ENCODE measurements around the gene INHBC. TPM values are rescaled to one million over a fixed set of nuclear protein-coding genes. Genes with fewer than 3 reads are reported as not detected.
A peak's percentile ranks its signal among the peaks of the same experiment; 100 is the strongest.

Gene INHBC
- total RNA-seq, 1 experiment from 2014 or later: not detected

DNA sequence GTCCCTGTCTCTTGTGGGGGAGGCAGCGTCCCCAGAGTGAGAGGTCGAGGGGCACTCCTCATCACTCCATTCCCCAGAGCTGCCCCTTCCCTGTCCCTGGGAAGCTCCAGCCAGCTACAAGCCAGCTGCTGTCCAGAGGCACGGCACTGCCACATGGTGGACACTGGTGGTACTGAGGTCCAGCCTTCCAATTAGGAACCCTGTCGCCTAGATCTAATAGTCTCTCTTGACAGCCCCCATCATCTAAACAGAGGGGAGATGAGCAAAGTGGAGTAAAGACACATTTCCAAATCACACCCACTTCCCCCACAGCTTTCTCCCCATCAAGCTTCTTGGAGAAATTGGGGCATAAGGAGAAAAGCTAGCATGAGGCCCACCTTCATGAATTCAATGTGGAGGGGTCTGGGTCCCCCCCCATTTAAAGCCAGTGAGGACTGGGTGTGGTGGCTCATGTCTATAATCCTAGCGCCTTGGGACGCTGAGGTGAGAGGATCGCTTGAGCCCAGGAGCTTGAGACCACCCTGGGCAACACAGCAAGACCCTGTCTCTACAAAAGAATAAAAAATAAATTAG lies 18.4 kb downstream of the INHBC start:
- Histone ChIP-seq H3K4me1 (ENCODE audit: control insufficient read depth, insufficient read depth, low read length) (no peaks in the 10 kb centered on the region), H3K9me3 (ENCODE audit: control insufficient read depth, insufficient read depth, low read depth, low read length) (no peaks in the 10 kb centered on the region), H3K36me3 (ENCODE audit: control insufficient read depth, insufficient read depth, low read length) (no peaks in the 10 kb centered on the region), H3K4me3 (ENCODE audit: low read depth in 2 of 2, low read length in 2 of 2) (no peak overlapping the region), H3K27me3 (ENCODE audit: control insufficient read depth, insufficient read depth, low read length) (no peaks in the 10 kb centered on the region), H3K27ac (ENCODE audit: low read length) (no peak overlapping the region)
- no TSS peak for BruUV-seq (replicated peaks)
- TF ChIP-seq TCF7L2 (IDR thresholded peaks at IDR 0.05; ENCODE audit: low read depth, low read length) (no peak), CTCF (IDR thresholded peaks at IDR 0.05) (peak; percentile 96)
- TF ChIP-seq, protein P1, sequence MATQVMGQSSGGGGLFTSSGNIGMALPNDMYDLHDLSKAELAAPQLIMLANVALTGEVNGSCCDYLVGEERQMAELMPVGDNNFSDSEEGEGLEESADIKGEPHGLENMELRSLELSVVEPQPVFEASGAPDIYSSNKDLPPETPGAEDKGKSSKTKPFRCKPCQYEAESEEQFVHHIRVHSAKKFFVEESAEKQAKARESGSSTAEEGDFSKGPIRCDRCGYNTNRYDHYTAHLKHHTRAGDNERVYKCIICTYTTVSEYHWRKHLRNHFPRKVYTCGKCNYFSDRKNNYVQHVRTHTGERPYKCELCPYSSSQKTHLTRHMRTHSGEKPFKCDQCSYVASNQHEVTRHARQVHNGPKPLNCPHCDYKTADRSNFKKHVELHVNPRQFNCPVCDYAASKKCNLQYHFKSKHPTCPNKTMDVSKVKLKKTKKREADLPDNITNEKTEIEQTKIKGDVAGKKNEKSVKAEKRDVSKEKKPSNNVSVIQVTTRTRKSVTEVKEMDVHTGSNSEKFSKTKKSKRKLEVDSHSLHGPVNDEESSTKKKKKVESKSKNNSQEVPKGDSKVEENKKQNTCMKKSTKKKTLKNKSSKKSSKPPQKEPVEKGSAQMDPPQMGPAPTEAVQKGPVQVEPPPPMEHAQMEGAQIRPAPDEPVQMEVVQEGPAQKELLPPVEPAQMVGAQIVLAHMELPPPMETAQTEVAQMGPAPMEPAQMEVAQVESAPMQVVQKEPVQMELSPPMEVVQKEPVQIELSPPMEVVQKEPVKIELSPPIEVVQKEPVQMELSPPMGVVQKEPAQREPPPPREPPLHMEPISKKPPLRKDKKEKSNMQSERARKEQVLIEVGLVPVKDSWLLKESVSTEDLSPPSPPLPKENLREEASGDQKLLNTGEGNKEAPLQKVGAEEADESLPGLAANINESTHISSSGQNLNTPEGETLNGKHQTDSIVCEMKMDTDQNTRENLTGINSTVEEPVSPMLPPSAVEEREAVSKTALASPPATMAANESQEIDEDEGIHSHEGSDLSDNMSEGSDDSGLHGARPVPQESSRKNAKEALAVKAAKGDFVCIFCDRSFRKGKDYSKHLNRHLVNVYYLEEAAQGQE (IDR thresholded peaks at IDR 0.05; ENCODE audit: insufficient read depth in 1 of 2, low read depth in 2 of 2, low read length in 1 of 2): peak in 1 of 2 experiments; percentile 49; a peak in 1 of 4 replicates
- in situ Hi-C loops (cut with HindIII; ENCODE audit: low pct_unique_long_range_greater_than_20kb, low sequenced_read_pairs): no loop called here
- POLR2A ChIA-PET: interaction anchor here (0.6 kb wide), 1 partner anchor 193 kb away, joined by 3 read pairs; no protein-coding TSS in a partner anchor
- DNase-seq (ENCODE audit: low read depth, low spot score): no peak
- intact Hi-C loops (cut with micrococcal nuclease; ENCODE audit: unreplicated experiment): loop anchor here (2.0 to 5.0 kb wide), 2 partner anchors 146 to 191 kb away; no protein-coding TSS in a partner anchor
- CTCF ChIA-PET: interaction anchor here (0.6 to 3.2 kb wide), 14 partner anchors 9 to 240 kb away, joined by 3 to 54 read pairs (median 3); partner anchors contain the start of gene STAC3
- peak; percentile 86 for ATAC-seq

DNA sequence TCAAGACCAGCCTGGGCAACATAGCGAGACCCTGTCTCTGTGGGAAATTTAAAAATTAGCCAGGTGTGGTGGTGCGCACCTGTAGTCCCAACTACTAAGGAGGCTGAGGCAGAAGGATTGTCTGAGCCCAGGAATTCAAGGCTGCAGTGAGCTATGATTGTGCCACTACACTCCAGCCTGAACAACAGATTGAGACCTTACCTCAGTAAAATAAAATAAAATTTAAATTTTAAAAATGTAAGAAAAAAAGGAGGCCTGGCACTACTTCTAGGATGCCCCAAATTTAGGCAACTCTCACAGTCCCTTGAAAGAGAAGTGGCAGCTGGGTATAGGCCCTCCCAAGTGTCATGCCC lies 19.6 kb downstream of the INHBC start:
- intact Hi-C loops (cut with micrococcal nuclease; ENCODE audit: unreplicated experiment): loop anchor here (5.0 kb wide), 1 partner anchor 192 kb away; no protein-coding TSS in a partner anchor

More for the DNA sequence above, 19.6 kb downstream of the INHBC start:
- Histone ChIP-seq H3K36me3 (ENCODE audit: control insufficient read depth, insufficient read depth, low read length) (no peaks in the 10 kb centered on the region), H3K4me1 (ENCODE audit: control insufficient read depth, insufficient read depth, low read length) (peaks cover 6% of the 10 kb centered on the region), H3K27me3 (ENCODE audit: control insufficient read depth, insufficient read depth, low read length) (no peaks in the 10 kb centered on the region), H3K27ac (ENCODE audit: low read length) (no peak overlapping the region), H3K9me3 (ENCODE audit: control insufficient read depth, insufficient read depth, low read depth, low read length) (no peaks in the 10 kb centered on the region), H3K4me3 (ENCODE audit: low read depth in 2 of 2, low read length in 2 of 2) (no peak overlapping the region)
- no peak for TF ChIP-seq CTCF (IDR thresholded peaks at IDR 0.05)
- TF ChIP-seq, protein P1 (IDR thresholded peaks at IDR 0.05; ENCODE audit: insufficient read depth in 1 of 2, low read depth in 2 of 2, low read length in 1 of 2): no peak
- TF ChIP-seq TCF7L2 (IDR thresholded peaks at IDR 0.05; ENCODE audit: low read depth, low read length): no peak
- TF ChIP-seq POLR2AphosphoS5 (IDR thresholded peaks at IDR 0.05; ENCODE audit: low read depth, low read length): no peak
- no peak for TF ChIP-seq SIN3A (IDR thresholded peaks at IDR 0.05; ENCODE audit: borderline replicate concordance, insufficient read depth, low read depth, low read length)
- in situ Hi-C loops (cut with HindIII; ENCODE audit: low pct_unique_long_range_greater_than_20kb, low sequenced_read_pairs): no loop called here
- DNase-seq (ENCODE audit: low read depth, low spot score) (no peak), ATAC-seq (no peak)
- no TSS peak for BruUV-seq (replicated peaks)
- POLR2A ChIA-PET: no interaction called here
- CTCF ChIA-PET: interaction anchor here (0.6 to 3.2 kb wide), 3 partner anchors 25 to 182 kb away, joined by 3 to 54 read pairs (median 3); no protein-coding TSS in a partner anchor
